ENCODE data around the gene ARMC3.
A peak's percentile ranks its signal among the peaks of the same experiment; 100 is the strongest.

Gene ARMC3

DNA sequence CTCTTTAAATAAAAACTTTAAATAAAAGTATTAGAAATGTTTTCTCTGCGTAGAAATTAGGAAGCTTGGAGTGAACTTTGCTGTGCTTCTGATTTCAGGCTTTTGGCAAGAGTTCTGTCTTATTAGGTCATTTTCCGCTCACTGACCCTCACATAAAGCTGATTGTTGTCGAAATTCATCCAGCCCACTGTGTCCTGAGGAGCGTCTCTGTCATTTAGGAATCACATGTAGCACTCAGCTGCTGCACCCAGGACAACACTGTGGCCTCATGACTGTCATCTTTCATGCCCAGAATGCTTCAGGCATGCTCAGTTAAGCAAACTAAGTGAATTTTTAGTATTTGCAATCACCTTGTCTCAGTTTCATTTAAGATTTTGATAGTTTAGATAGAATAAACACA is 109.7 kb downstream of the ARMC3 start:
- TF ChIP-seq, protein P1, sequence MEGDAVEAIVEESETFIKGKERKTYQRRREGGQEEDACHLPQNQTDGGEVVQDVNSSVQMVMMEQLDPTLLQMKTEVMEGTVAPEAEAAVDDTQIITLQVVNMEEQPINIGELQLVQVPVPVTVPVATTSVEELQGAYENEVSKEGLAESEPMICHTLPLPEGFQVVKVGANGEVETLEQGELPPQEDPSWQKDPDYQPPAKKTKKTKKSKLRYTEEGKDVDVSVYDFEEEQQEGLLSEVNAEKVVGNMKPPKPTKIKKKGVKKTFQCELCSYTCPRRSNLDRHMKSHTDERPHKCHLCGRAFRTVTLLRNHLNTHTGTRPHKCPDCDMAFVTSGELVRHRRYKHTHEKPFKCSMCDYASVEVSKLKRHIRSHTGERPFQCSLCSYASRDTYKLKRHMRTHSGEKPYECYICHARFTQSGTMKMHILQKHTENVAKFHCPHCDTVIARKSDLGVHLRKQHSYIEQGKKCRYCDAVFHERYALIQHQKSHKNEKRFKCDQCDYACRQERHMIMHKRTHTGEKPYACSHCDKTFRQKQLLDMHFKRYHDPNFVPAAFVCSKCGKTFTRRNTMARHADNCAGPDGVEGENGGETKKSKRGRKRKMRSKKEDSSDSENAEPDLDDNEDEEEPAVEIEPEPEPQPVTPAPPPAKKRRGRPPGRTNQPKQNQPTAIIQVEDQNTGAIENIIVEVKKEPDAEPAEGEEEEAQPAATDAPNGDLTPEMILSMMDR (IDR thresholded peaks at IDR 0.05; ENCODE audit: insufficient read depth, low read depth, low read length, missing control alignments), result no peak
- H3K4me3 ChIP-seq (ENCODE audit: low read length), result no peak overlapping the region
- DNase-seq (ENCODE audit: low read depth), result no peak

DNA sequence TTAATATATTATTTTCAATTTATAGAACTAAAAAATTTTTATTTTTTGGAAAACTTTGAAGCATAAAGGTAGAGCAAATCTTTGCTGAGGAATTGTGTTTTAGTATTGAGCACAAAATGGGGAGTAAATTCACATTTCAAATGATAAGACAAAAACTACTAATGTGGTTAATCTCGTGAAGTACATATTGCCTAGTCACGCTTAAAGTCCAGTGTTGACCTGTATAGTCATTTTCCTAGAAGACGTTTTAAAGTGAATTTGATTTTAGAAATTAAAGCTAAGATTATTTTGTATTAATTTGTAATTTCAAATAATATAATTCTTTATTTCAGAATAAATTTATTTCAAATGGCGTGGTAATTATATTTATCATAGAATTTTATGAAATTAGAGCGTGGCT is 110.3 kb downstream of the ARMC3 start:
- TF ChIP-seq, protein P1 (IDR thresholded peaks at IDR 0.05; ENCODE audit: insufficient read depth, low read depth, low read length, missing control alignments), result no peak
- no peak for DNase-seq (ENCODE audit: low read depth)
- H3K4me3 ChIP-seq (ENCODE audit: low read length), result no peak overlapping the region

DNA sequence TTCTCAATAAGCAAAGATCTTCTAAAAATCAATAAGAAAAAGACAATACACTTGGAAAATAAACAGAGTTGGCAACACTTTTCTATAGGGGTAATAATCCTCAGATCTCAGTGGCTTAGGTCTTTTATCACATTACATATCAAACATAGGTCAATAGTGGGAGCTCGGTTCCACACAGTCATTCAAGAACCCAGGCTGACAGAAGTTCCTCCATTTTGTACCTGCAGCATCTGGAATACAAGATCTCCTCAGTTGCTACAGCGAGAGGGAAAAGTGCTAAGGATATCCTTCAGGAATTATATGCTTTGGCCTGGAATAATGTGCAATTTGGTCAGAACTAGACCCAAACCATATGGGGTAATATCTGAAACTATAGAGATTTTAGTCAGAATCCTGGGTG is 112.1 kb downstream of the ARMC3 start:
- H3K4me3 ChIP-seq (ENCODE audit: low read length), result no peak overlapping the region
- TF ChIP-seq, protein P1 (IDR thresholded peaks at IDR 0.05; ENCODE audit: insufficient read depth, low read depth, low read length, missing control alignments), result no peak
- no peak for DNase-seq (ENCODE audit: low read depth)

DNA sequence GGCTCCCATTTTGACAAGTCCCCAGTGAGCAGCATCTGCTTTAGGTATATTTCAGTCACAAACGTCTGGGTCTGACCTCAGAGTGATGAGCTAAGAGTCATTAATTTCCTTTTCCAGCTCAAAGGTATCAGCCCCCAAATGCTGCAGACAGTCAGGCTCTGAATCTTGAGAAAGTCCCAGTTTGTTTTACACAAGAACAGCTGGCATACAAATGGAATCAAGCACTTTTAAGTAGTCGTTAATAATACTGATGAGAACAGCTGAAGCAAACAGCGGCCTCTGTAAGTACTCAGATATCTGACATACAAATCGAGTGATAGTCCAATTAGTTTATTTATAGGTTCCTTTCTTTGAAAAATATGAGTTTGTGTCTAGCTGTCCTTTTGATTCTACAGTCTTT is 118.2 kb downstream of the ARMC3 start:
- TF ChIP-seq, protein P1 (IDR thresholded peaks at IDR 0.05; ENCODE audit: insufficient read depth, low read depth, low read length, missing control alignments), result no peak
- H3K4me3 ChIP-seq (ENCODE audit: low read length), result no peak overlapping the region

DNA sequence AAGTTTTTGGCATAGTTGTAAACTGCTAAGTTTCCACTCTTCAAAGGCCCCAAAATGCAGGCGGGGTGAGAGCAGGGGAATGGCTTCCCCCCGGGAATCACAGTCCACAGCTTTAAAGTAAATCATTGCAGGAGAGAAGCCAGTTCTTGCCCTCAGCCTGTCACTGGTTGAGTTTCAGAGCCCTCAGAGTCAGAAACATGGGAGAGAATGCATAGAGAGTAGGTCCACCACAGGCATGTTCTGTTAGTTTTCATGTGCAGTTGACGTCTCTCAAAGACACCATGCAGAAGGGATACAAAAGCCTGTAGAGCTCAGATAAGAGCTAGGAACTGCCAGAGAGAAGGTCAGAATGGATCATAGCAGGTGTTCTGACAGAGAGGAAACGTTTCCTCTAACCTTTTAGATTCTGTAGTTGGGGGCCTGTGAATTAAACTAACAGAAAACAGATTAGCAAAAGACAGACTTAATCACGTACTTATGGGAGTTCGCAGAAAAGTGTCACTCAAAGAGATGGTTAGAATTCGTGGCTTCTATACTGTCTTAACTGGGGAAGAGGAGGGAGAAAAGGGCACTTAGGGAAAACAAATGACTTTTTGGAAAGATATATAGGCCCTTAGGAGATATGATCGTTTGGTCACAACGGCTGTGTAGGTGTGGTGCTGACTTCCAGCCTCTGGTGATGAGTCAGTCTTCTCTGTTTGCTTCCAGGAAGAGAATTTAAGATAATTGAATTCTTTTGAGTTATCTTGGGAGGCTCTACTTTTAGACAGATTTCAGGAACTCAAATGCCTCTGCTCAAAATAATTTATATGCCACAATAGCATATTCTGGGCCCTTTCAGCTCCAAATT is 119.6 kb downstream of the ARMC3 start:
- no peak overlapping the region for H3K4me3 ChIP-seq (ENCODE audit: low read length)
- TF ChIP-seq, protein P1 (IDR thresholded peaks at IDR 0.05; ENCODE audit: insufficient read depth, low read depth, low read length, missing control alignments), result no peak
- DNase-seq (ENCODE audit: low read depth), result peak; percentile 41

More for the DNA sequence above, 118.2 kb downstream of the ARMC3 start:
- DNase-seq (ENCODE audit: low read depth), result no peak

DNA sequence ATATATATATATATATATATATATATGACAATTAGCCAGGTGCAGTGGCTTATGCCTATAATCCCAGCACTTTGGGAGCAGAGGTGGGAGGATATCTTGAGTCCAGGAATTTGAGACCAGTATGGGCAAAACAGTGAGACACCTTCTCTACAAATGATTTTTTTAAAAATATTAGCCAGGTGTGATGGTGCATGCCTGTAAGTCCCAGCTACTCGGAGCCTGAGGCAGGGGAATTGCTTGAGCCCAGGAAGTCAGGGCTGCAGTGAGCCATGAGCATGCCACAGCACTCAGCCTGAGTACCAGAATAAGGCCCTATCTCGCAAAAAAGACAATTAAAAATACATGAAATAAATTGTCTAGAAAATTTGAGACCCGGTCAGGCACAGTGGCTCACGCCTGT is 120.3 kb downstream of the ARMC3 start:
- H3K4me3 ChIP-seq (ENCODE audit: low read length), result no peak overlapping the region
- DNase-seq (ENCODE audit: low read depth), result no peak
- TF ChIP-seq, protein P1 (IDR thresholded peaks at IDR 0.05; ENCODE audit: insufficient read depth, low read depth, low read length, missing control alignments), result no peak

DNA sequence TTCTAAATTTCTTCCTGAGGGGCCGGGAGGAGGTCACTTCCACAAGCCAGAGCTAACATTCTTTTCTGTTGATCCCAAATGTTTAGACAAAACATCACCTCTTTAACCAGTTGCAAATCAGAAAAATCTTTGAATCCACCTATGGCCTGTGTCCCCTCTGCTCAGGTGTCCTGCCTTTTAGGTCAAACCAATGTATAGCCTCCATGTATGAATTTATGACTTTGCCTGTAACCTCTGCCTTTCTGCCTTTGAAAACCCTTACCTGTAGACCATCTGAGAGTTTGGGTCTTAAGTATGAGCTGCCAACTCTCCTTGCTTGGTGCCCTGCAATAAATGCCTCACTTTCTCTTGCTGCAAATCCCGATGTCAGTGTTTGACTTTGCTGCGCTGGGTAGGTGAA is 123.4 kb downstream of the ARMC3 start:
- TF ChIP-seq, protein P1 (IDR thresholded peaks at IDR 0.05; ENCODE audit: insufficient read depth, low read depth, low read length, missing control alignments), result no peak
- DNase-seq (ENCODE audit: low read depth), result no peak
- no peak overlapping the region for H3K4me3 ChIP-seq (ENCODE audit: low read length)
